Naive B cell (primary cell): ENCODE measurements around the gene SEL1L2. TPM values are rescaled to one million over a fixed set of nuclear protein-coding genes. Genes with fewer than 3 reads are reported as not detected.

Source experiments
- ATAC-seq, 2 donors: fragments of 150-1000 bp; cut with Tn5 transposase; 2 replicates each; pipeline ENCODE4 v1.10.0; 2021; ENCODE audit warnings: low read depth in 2 of 2, mild to moderate bottlenecking in 2 of 2, moderate library complexity in 2 of 2
- DNase-seq: peaks from one replicate; pipeline ENCODE4 v3.0.0; 2022
- H3K27ac Mint-ChIP-seq, 6 donors: one replicate each; pipeline ENCODE4 v1.8.0; 2020 to 2022; ENCODE audit warnings: mild to moderate bottlenecking in 6 of 6, mixed read lengths in 6 of 6, moderate library complexity in 5 of 6, inconsistent platforms in 2 of 6
- H3K27me3 Mint-ChIP-seq, 3 donors: one replicate each; pipeline ENCODE4 v1.8.0; 2021 to 2022; ENCODE audit warnings: mixed read lengths in 3 of 3, mild to moderate bottlenecking in 1 of 3
- H3K36me3 Mint-ChIP-seq, 2 donors: one replicate each; pipeline ENCODE4 v1.8.0; 2020 to 2022; ENCODE audit warnings: mixed read lengths in 2 of 2, inconsistent platforms in 1 of 2, mild to moderate bottlenecking in 1 of 2
- H3K4me1 Mint-ChIP-seq, 3 donors: one replicate each; pipeline ENCODE4 v1.8.0; 2020 to 2022; ENCODE audit warnings: mixed read lengths in 3 of 3, inconsistent platforms in 1 of 3, mild to moderate bottlenecking in 1 of 3, moderate library complexity in 1 of 3
- H3K4me3 Mint-ChIP-seq, 8 donors: one replicate each; pipeline ENCODE4 v1.8.0; 2020 to 2022; ENCODE audit warnings: mild to moderate bottlenecking in 8 of 8, mixed read lengths in 8 of 8, moderate library complexity in 8 of 8, inconsistent platforms in 2 of 8
- H3K9me3 Mint-ChIP-seq, 7 donors: one replicate each; pipeline ENCODE4 v1.8.0; 2020 to 2022; ENCODE audit warnings: mixed read lengths in 7 of 7, mild to moderate bottlenecking in 5 of 7, inconsistent platforms in 2 of 7, moderate library complexity in 1 of 7
- polyA plus RNA-seq, 6 donors: library from polyadenylated mRNA; unstranded; fragments of 300-500 nt; fragmentation: Illumina TruSeq; gene quantifications; one replicate each; pipeline ENCODE4 v1.2.3, GENCODE V29; 2021; ENCODE audit warnings: low read depth in 6 of 6

SEL1L2 gene
- polyA plus RNA-seq, 6 donors from 2014 or later = not detected

GRCh38 chr20:13813910-13814309 is 176.5 kb downstream of the SEL1L2 start:
- no peaks in the 10 kb centered on the region for H3K4me1 Mint-ChIP-seq
- H3K36me3 Mint-ChIP-seq = peaks cover 16 to 17% of the 10 kb centered on the region in 2 donors
- no peaks in the 10 kb centered on the region for H3K27me3 Mint-ChIP-seq
- DNase-seq (no peak), ATAC-seq (no peak)
- peak overlapping the region in 1 of 6 donors; percentile 28 for H3K27ac Mint-ChIP-seq
- no peaks in the 10 kb centered on the region for H3K9me3 Mint-ChIP-seq
- H3K4me3 Mint-ChIP-seq = no peak overlapping the region

GRCh38 chr20:13810446-13810845 is 180.0 kb downstream of the SEL1L2 start:
- no peak overlapping the region for H3K27ac Mint-ChIP-seq
- no peaks in the 10 kb centered on the region for H3K9me3 Mint-ChIP-seq
- H3K4me3 Mint-ChIP-seq = no peak overlapping the region
- no peaks in the 10 kb centered on the region for H3K27me3 Mint-ChIP-seq
- DNase-seq = no peak
- H3K36me3 Mint-ChIP-seq = peaks cover 8 to 14% of the 10 kb centered on the region in 2 donors
- ATAC-seq = no peak
- H3K4me1 Mint-ChIP-seq = no peaks in the 10 kb centered on the region

DNA sequence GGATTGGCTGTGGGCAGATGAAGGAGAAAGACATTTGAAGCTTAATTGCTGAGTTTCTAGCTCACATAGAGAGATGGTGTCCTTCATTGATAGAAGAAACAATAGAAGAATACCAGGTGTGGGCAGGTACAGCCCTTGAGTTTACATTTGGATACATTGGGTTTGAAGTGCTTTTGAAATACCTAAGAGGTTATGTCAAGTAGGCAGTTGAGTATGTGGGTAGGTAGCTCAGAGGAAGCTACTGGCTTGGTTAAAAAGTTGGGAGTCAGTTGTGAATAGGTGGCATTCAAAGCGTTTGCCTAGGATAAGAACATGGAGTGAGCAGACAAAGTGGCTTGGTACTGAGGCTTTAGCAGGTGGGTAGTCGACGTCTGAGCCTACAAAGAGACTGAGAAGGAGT is 180.6 kb downstream of the SEL1L2 start:
- no peaks in the 10 kb centered on the region for H3K9me3 Mint-ChIP-seq
- DNase-seq = no peak
- no peak overlapping the region for H3K27ac Mint-ChIP-seq
- H3K27me3 Mint-ChIP-seq = no peaks in the 10 kb centered on the region
- H3K4me3 Mint-ChIP-seq = no peak overlapping the region
- H3K36me3 Mint-ChIP-seq = peaks cover 8 to 14% of the 10 kb centered on the region in 2 donors
- H3K4me1 Mint-ChIP-seq = no peaks in the 10 kb centered on the region
- no peak for ATAC-seq

GRCh38 chr20:13809373-13809772 is 181.0 kb downstream of the SEL1L2 start:
- ATAC-seq (no peak), DNase-seq (no peak)
- no peaks in the 10 kb centered on the region for H3K27me3 Mint-ChIP-seq
- no peak overlapping the region for H3K4me3 Mint-ChIP-seq
- peaks cover 8 to 14% of the 10 kb centered on the region in 2 donors for H3K36me3 Mint-ChIP-seq
- H3K4me1 Mint-ChIP-seq = no peaks in the 10 kb centered on the region
- H3K9me3 Mint-ChIP-seq = no peaks in the 10 kb centered on the region
- no peak overlapping the region for H3K27ac Mint-ChIP-seq

GRCh38 chr20:13800728-13801134 is 189.7 kb downstream of the SEL1L2 start:
- Mint-ChIP-seq H3K36me3 (peaks cover 20 to 24% of the 10 kb centered on the region in 2 donors), H3K27me3 (no peaks in the 10 kb centered on the region), H3K4me1 (peaks cover 0 to 2% (median 0%) of the 10 kb centered on the region in 3 donors), H3K27ac (no peak overlapping the region), H3K9me3 (no peaks in the 10 kb centered on the region), H3K4me3 (no peak overlapping the region)
- no peak for DNase-seq
- ATAC-seq = no peak

- Mint-ChIP-seq H3K27ac (peak overlapping the region in 2 of 6 donors; percentile 1), H3K9me3 (no peaks in the 10 kb centered on the region), H3K36me3 (peaks cover 20 to 24% of the 10 kb centered on the region in 2 donors), H3K4me1 (peaks cover 0 to 2% (median 0%) of the 10 kb centered on the region in 3 donors), H3K4me3 (no peak overlapping the region), H3K27me3 (no peaks in the 10 kb centered on the region)
- DNase-seq = no peak
- no peak for ATAC-seq
These were observed 190.4 kb downstream of the SEL1L2 start for GRCh38 chr20:13799974-13800373.

Other genes starting within 250 kb of the SEL1L2 start
- gene ESF1, start 205.7 kb downstream of the SEL1L2 start, polyA plus RNA-seq = 10 to 100 TPM in 1 of 6 donors, 1 to 10 TPM in 5; 5.9 to 14.3 (median 8.1) TPM
- gene NDUFAF5, start 205.6 kb downstream of the SEL1L2 start, polyA plus RNA-seq = 1 to 10 TPM in 5 of 6 donors, not detected in 1; 6.8 to 9.0 (median 8.1) TPM
- gene MACROD2, start 4.9 kb upstream of the SEL1L2 start, polyA plus RNA-seq = 10 to 100 TPM; 27.2 to 49.3 (median 36.4) TPM